NK-92 (cell line): Measurements from ENCODE around the gene SNCAIP.

Experiments used
- DNase-seq: peaks from one replicate; lab custom pipeline; 2025; ENCODE audit not compliant: unreplicated experiment; lab: John Stamatoyannopoulos, UW

The SNCAIP gene

GRCh38 chr5:122311961-122312590 is at the start of gene SNCAIP:
Gene SNCAIP (plus strand): TSS chr5:122312237. CDS start chr5:122391135, 78,898 bp downstream.
- DNase-seq, result no peak

DNA sequence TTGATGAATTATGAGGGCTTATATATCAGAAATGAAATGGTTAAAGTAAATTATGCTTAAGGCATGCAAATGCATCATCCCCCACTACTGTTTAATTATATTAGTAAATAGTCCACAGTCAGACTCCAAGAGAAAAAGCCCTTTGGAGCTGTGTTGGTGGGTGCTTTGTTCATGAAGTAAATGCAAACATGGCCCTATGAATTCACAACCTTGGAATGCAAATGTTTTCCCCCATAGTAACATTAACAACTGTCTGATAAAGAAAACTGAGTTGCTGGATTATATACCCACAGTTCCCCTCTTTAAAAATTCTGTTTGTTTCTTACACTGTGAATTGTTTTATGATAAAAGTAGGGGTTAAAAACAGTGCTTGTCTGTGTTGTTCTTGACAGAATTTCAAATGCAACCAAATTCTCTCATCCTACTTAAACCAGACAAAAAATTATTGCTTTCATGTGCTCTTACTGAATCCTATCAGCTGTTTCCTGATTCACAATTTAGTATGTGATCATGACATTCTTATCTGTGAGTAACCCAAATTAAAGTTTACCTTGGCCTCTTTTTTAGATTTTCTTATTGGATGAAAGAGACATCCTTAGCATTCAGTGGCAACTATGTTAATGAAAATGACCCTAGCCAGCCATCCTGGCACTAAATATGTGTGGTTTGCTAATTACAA is 48.5 kb upstream of the SNCAIP start:
- no peak for DNase-seq

- no peak for DNase-seq
These were observed 47.4 kb upstream of the SNCAIP start for GRCh38 chr5:122264610-122265009.

GRCh38 chr5:122267185-122267584 is 44.9 kb upstream of the SNCAIP start:
- no peak for DNase-seq

- DNase-seq, result no peak
These were observed 38.3 kb upstream of the SNCAIP start for GRCh38 chr5:122273696-122274095.

DNA sequence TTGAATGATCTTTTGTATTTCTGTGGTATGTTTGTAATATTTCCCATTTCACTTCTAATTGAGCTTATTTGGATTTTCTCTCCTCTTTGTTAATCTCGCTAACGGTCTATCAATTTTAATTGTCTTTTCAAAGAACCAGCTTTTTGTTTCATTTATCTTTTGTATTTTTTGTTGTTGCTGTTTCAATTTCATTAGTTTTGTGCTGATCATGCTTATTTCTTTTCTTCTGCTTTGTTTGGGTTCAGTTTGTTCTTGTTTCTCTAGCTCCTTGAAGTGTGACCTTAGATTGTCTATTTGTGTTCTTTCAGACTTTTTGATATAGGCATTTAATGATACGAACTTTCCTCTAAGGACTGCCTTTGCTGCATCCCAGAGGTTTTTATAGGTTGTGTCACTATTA is 28.4 kb upstream of the SNCAIP start:
- no peak for DNase-seq

- DNase-seq, result no peak
These were observed 25.5 kb upstream of the SNCAIP start for GRCh38 chr5:122286541-122286940.

DNA sequence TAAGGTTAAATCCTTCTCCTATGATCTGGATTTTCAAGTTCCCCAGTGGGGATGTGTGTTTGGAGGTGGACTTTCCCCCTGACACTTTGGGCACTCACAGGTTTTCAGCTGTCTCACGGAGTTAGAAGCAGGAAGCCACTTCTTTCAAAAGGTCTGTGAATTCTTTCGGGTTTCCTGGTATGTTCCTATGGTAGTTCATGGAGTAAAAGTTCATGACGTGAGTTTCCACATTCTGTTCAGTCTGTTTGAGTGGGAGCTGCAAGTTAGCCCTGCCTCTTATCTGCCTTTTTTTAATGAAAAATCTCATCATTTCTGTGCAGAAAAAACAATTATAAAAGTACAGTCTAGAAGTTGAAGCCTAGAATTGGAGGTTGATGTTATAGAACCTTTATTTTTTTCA is 24.9 kb upstream of the SNCAIP start:
- DNase-seq, result no peak

DNA sequence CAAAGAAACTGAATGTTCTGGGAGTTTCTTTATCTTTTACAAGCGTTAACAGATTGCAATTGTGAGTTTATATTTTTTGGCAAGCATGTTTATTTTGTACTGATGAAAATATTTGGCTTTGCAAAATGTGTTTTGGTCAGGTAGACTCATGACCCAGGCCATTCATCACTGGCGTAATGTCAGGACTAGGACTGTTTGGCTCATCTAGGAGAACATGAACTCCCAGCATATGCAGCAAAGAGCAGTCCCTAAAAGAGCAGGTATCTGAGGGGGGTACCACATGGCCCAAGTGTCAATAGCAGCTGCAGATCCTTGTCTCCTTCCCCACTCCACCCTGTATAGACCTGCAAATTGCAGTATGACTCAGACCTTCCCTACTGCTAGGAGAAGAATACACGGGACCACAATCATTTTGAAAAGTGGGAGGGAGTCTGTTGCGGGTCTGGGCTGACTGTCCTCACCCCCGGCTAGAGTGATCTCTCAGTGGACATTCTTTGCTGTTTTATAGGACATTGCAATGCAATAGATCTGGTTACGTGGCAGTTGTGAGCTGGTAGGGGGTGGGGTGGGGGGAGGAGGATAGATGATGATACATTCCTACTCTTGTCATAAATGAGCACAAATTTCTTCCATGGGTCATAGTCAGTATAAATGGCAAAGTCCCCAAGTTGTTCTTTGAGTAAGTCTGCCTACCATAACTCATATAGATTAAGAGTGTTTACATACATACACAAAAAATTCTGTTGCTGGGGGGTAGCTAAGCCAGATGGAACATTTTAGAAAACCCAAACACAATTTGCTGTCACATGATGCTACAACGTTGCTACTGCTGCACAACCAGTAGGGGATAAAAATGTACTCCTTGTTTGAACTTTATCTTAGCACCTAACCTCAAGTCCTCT is 20.8 kb upstream of the SNCAIP start:
- DNase-seq, result no peak

- no peak for DNase-seq
These were observed 19.7 kb upstream of the SNCAIP start for GRCh38 chr5:122292332-122292731.

- no peak for DNase-seq
These were observed 16.9 kb upstream of the SNCAIP start for GRCh38 chr5:122295138-122295537.

GRCh38 chr5:122296871-122297270 is 15.2 kb upstream of the SNCAIP start:
- no peak for DNase-seq

DNA sequence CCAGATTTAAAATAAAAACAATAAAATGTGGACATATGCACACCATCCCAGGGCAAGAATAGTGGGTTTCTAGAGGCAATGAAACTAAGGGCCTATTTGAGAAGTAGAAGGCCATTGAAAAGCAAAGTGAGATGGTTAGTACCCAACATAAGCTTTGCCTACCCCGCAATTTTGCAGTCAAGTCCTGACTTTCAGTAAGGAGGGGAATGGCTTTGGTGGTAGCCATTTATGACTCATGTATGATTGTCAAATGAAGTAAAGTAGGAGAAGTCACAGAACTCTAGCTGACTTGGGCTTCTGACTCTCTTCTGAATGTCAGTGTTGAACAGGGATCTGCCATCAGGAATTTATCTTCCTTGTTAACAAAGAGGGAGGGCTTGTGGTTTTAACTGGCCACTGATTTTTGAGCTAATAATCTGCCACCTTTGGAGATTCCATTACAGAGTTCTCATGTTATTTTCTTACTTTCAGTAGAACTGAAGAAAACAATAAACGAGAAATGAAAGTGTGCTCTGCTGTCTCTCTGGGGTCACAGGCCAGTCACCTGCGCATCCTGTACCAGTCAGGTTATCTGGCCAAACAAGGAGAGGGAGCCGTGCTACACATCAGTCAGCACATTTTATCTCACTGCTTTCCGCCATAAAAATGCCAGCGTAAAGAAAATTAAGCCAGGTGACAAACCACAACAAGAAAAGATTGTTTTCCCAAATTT is 14.3 kb upstream of the SNCAIP start:
- DNase-seq, result no peak

- no peak for DNase-seq
These were observed 11.7 kb upstream of the SNCAIP start for GRCh38 chr5:122300374-122300773.

GRCh38 chr5:122301016-122301415 is 11.0 kb upstream of the SNCAIP start:
- no peak for DNase-seq

DNA sequence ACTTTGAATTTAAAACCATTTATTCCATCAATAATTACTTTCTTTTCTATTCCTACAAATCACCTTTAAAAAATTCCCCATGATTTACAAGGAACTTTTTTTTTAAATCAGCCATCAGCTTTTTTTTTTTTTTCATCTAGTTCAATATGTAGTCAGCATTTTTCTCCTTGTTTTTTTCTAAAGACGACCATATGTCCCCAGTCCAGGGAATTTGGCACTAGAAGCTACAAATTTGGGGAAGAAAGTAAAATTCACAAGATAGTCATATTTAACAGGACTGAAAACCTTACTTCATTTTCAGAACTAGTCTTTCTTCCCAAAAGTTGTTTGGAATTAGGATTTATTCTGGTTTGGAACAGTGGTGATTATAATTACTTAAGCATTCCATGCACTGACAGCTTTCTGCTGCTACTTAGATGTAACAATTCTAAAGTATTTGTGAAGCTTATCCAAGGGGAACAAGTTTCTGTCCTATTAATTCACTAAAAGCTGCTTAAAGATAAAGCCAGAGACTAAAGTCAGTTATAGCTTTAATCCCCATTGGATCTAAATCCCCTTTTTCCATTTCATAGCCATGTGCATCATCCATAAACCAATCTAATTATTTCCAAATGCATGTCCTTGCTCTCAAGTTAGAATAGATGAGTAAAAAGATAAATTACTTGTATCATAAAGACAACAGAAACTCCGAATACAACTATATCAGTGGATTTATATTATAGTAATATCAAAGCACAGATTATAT is 7.4 kb upstream of the SNCAIP start:
- no peak for DNase-seq

GRCh38 chr5:122306461-122306860 is 5.6 kb upstream of the SNCAIP start:
- no peak for DNase-seq

GRCh38 chr5:122310889-122311288 is 1.1 kb upstream of the SNCAIP start:
- no peak for DNase-seq

- no peak for DNase-seq
These were observed 508 bp upstream of the SNCAIP start for GRCh38 chr5:122311497-122311960.

DNA sequence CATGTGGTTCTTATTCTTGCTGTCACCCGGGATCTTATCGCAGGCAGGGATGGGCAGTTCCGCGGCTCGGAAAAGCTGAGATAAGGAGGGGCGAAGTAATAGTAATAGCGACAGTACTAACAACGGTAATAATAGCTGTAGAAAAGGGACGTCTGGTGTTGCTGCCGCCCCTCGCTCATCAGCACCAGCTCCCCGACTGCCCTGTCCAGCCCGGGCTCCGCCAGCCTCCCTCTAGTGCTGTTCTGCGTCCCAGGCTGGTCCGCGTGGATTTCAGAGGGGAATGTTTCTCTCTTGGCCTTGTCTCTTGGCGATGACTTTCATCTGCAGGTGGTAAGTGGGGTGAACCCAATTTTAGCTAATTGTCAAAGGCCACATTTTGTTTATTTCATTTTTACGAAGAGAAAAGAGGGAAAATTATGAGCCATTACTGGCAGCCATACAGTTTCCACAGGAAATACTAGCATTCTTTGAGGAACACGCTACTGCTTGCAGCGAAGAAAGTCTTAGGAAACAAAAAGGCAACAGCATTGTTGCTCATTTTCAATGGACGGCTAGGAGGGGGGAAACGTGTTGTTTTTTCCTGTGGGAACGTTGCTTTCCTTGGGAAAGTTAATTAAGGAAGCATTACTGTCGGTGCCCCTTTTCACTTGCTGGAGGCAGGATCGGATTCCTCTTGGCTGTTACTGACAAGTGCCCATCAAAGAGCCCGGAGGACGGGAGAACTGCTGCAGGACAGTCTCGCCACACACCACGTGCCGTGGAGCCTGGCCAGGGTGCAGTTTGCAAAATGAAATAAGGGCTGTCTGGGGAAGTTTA is 762 bp downstream of the SNCAIP start:
- no peak for DNase-seq
